ENCODE data around the gene THSD7B. TPM values are rescaled to one million over a fixed set of nuclear protein-coding genes. Genes with fewer than 3 reads are reported as not detected.

The THSD7B gene
- total RNA-seq (ENCODE audit: unreplicated experiment) = 10.5 TPM
- long read RNA-seq, partial matches to known transcripts = 0 of 2 reads
- long read RNA-seq, other reads (novel, unspliced or antisense) = 2 of 2 reads

- peak; percentile 40 for DNase-seq (ENCODE audit: low spot score)
- no peaks in the 10 kb centered on the region for H3K36me3 Mint-ChIP-seq (ENCODE audit: low read depth, unreplicated experiment)
- H3K4me3 Mint-ChIP-seq (ENCODE audit: unreplicated experiment) = peak within 1 kb of the TSS; percentile 92
- no peak for TF ChIP-seq CTCF (IDR thresholded peaks at IDR 0.05; ENCODE audit: unreplicated experiment)
- H3K4me1 Mint-ChIP-seq (ENCODE audit: unreplicated experiment) = peaks cover 10% of the 10 kb centered on the region
- peak within 1 kb of the TSS; percentile 33 for H3K27ac Mint-ChIP-seq (ENCODE audit: unreplicated experiment)
- H3K9me3 Mint-ChIP-seq (ENCODE audit: unreplicated experiment) = no peaks in the 10 kb centered on the region
- peaks cover 13% of the 10 kb centered on the region for H3K27me3 Mint-ChIP-seq (ENCODE audit: unreplicated experiment)
Measured at GRCh38 chr2:136765256-136766072, at the start of gene THSD7B. Gene THSD7B (plus strand): TSS chr2:136765545. CDS start chr2:136882179, 116,634 bp downstream.

GRCh38 chr2:136718273-136718672 is 47.1 kb upstream of the THSD7B start:
- no peak for TF ChIP-seq CTCF (IDR thresholded peaks at IDR 0.05; ENCODE audit: unreplicated experiment)
- Mint-ChIP-seq H3K9me3 (ENCODE audit: unreplicated experiment) (no peaks in the 10 kb centered on the region), H3K4me1 (ENCODE audit: unreplicated experiment) (no peaks in the 10 kb centered on the region), H3K4me3 (ENCODE audit: unreplicated experiment) (no peak overlapping the region), H3K27me3 (ENCODE audit: unreplicated experiment) (no peaks in the 10 kb centered on the region), H3K27ac (ENCODE audit: unreplicated experiment) (no peak overlapping the region), H3K36me3 (ENCODE audit: low read depth, unreplicated experiment) (no peaks in the 10 kb centered on the region)
- DNase-seq (ENCODE audit: low spot score) = no peak

GRCh38 chr2:136727973-136728699 is 37.2 kb upstream of the THSD7B start:
- no peak for TF ChIP-seq CTCF (IDR thresholded peaks at IDR 0.05; ENCODE audit: unreplicated experiment)
- Mint-ChIP-seq H3K4me1 (ENCODE audit: unreplicated experiment) (no peaks in the 10 kb centered on the region), H3K36me3 (ENCODE audit: low read depth, unreplicated experiment) (no peaks in the 10 kb centered on the region), H3K27me3 (ENCODE audit: unreplicated experiment) (peaks cover 3% of the 10 kb centered on the region), H3K4me3 (ENCODE audit: unreplicated experiment) (no peak overlapping the region), H3K27ac (ENCODE audit: unreplicated experiment) (no peak overlapping the region), H3K9me3 (ENCODE audit: unreplicated experiment) (no peaks in the 10 kb centered on the region)
- DNase-seq (ENCODE audit: low spot score) = no peak

- Mint-ChIP-seq H3K9me3 (ENCODE audit: unreplicated experiment) (no peaks in the 10 kb centered on the region), H3K36me3 (ENCODE audit: low read depth, unreplicated experiment) (no peaks in the 10 kb centered on the region), H3K4me1 (ENCODE audit: unreplicated experiment) (no peaks in the 10 kb centered on the region), H3K4me3 (ENCODE audit: unreplicated experiment) (no peak overlapping the region), H3K27ac (ENCODE audit: unreplicated experiment) (no peak overlapping the region), H3K27me3 (ENCODE audit: unreplicated experiment) (peaks cover 3% of the 10 kb centered on the region)
- TF ChIP-seq CTCF (IDR thresholded peaks at IDR 0.05; ENCODE audit: unreplicated experiment) = no peak
- DNase-seq (ENCODE audit: low spot score) = no peak
Measured at GRCh38 chr2:136736236-136736635, 29.1 kb upstream of the THSD7B start.

Measured in endothelial cell (in vitro differentiated cells).